Thoracic aorta endothelial cell (primary cell): ENCODE data around the gene ARHGEF12. TPM values are rescaled to one million over a fixed set of nuclear protein-coding genes. Genes with fewer than 3 reads are reported as not detected.

Experiments
- small RNA-seq: library from RNA; depleted of rRNA; stranded (forward); fragments of <200 nt; gene quantifications from one replicate; pipeline ENCODE3, GENCODE V24; 2012
- total RNA-seq: library from RNA; depleted of rRNA; stranded (reverse); fragments of >200 nt; gene quantifications from 2 replicates; pipeline ENCODE4 v1.2.3, GENCODE V29; 2012

ARHGEF12 gene, protein sequence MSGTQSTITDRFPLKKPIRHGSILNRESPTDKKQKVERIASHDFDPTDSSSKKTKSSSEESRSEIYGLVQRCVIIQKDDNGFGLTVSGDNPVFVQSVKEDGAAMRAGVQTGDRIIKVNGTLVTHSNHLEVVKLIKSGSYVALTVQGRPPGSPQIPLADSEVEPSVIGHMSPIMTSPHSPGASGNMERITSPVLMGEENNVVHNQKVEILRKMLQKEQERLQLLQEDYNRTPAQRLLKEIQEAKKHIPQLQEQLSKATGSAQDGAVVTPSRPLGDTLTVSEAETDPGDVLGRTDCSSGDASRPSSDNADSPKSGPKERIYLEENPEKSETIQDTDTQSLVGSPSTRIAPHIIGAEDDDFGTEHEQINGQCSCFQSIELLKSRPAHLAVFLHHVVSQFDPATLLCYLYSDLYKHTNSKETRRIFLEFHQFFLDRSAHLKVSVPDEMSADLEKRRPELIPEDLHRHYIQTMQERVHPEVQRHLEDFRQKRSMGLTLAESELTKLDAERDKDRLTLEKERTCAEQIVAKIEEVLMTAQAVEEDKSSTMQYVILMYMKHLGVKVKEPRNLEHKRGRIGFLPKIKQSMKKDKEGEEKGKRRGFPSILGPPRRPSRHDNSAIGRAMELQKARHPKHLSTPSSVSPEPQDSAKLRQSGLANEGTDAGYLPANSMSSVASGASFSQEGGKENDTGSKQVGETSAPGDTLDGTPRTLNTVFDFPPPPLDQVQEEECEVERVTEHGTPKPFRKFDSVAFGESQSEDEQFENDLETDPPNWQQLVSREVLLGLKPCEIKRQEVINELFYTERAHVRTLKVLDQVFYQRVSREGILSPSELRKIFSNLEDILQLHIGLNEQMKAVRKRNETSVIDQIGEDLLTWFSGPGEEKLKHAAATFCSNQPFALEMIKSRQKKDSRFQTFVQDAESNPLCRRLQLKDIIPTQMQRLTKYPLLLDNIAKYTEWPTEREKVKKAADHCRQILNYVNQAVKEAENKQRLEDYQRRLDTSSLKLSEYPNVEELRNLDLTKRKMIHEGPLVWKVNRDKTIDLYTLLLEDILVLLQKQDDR (N-terminal part only)
- total RNA-seq: 176 and 179 TPM in 2 replicates

DNA sequence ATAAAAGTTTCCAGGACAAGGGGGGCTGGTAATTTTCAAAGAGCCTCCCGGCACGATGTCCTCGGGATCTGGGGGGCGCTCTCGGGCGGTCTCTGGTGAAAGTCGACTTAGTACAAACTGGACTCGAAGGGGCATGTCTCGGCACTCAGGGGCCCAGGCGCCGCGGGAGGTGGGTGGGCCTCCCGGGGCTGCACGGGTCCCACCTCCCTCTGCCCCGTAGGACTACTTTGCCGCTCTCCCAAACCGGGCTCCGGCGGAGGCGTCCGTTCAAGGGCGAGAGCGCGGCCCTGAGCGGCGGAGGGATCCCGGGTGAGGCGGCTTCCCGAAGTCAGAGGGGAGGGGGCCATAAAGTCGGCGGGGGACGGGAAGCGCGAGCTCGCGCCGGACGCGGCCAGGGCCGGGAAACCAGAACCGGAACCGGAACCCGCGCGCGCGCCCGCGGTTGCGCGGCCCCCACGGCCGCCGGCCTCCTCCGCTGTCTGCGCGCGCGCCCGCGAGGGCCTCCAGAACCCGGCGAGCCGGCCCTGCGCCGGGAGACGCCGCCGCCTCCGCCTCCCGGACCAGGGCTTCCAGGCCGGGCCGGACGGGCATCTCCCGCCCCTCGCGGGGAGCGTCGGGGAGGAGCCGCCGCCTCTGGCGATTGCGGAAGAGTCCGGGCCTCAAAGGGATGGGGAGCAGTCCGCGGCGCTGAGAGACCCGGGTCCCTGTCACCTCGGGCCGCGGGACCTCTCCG, at the start of gene ARHGEF12:
ARHGEF12 (plus strand) TSS at position 506 of the 733 bp plus-strand sequence. CDS start 831 bp downstream, outside the sequence.

DNA sequence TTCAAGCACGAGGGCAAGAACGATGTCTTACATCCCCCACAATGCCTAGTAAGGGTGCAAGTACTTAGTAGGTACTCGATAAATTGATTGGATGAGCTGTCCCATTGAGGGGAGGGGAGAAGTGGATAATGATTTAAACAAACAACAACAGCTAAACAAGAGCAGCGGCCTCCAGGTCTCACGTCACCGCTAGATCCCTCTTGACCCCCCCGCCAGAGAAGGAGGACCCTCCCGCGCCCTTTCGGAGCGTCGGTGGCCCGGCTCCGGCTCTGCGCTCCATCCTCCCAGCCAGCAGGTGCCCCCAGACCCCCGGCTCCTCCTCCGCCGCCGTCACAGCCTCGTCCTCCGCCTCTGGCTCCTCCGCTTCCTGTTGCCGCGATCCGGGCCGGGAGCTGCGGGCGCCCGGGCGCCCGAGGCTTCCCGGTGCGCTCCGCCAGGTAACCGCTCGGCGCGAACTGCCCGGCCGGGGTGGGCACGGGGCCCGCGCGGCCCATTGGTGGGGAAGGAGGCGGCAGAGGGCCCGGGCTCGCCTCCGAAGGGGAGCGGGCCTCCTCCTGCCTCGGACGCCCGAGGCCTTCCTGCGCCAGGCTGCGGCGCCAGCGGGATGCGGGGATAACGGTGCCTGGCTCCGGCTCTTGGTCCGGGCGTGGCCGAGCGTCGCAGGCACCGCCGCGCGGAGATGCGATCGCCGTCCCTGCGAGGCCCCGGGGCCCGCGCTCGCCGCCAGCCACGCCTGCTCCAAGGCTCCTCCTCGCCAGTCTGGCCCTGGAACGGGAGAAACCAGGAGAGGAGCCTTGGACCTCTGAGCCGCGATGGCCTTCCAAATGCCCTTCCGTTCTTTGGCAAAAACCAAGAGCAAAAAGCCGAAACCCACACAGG, 11.0 kb upstream of the ARHGEF12 start, which contains the start of gene TLCD5:
TLCD5 (plus strand) TSS at position 368 of the 879 bp plus-strand sequence. CDS start 2,143 bp downstream, outside the sequence.

DNA sequence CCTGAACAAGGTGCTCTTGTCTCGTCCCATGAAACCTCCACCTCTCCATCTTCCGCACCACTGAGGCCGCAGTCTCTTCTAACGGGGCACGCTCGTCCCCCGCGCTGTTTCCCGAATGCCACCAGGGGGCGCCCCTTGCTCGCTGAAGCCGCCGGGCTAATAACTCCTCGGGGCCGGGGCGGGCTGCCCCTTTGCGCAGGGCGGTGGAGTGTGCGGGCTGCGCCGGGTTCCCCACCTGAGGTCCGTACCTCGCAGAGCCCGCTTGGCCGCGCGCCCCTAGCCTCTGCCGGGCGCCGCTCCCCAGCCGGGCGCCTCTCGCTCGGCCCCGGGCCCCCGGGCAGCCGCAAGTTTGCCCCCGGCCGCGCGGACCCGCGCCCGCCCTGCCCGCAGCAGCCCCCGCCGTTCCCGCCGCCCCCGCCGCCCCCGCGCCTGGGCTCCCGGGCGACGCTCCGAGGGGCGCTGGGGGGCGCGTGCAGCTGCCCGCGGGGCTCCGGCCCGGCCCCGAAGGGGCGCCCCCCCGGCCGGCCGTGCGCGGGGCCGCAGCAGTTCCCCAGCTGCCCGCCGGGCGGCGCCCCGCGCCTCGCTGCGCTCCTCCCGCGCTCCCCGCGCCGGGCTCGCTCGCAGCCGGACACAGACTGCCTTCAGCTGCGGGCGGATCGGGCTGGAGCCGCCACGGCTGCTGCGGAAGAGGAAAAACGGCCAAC, 175.1 kb downstream of the ARHGEF12 start, which contains the start of gene GRIK4:
GRIK4 (plus strand) TSS at position 633 of the 704 bp plus-strand sequence. CDS start 148,571 bp downstream, outside the sequence.

Small RNAs within 50 kb of the gene (small RNA-seq; reads per million reads assigned to genes)
- 513 reads per million, percentile 99 among the genes with 10 or more reads in this experiment for gene RF00100

Other genes with a start within 250 kb of the ARHGEF12 start
- gene TRIM29, start 198.3 kb upstream of the ARHGEF12 start, total RNA-seq: not detected in 2 replicates
- gene OAF, start 125.4 kb upstream of the ARHGEF12 start, total RNA-seq: 5.7 and 22.8 TPM in 2 replicates
- not detected in 2 replicates for gene POU2F3, start 96.3 kb upstream of the ARHGEF12 start, total RNA-seq
- 8.8 and 9.0 TPM in 2 replicates for gene TLCD5, start 11.1 kb upstream of the ARHGEF12 start, total RNA-seq
- under 0.01 and 0.07 TPM in 2 replicates for gene GRIK4, start 175.3 kb downstream of the ARHGEF12 start, total RNA-seq